DND-41 (cell line): Measurements from ENCODE around the gene BCL7A.

Experiments
- ATAC-seq: fragments of 200-7000 bp; cut with Tn5 transposase; 3 replicates; pipeline ENCODE4 v1.9.1; 2021; ENCODE audit warnings: low read depth; ENCODE audit not compliant: insufficient read depth
- DNase-seq: peaks from one replicate; pipeline ENCODE4 v3.0.0-alpha.2; 2020
- H2AFZ ChIP-seq: 2 replicates; pipeline ENCODE4 v1.6.0; 2012; ENCODE audit warnings: low read depth, low read length
- H3K27ac ChIP-seq: 2 replicates; pipeline ENCODE4 v1.5.1; 2012; ENCODE audit warnings: low read length, inconsistent platforms
- H3K27me3 ChIP-seq: fragments of 200-600 bp; sonication (generic); 2 replicates; pipeline ENCODE4 v1.6.0; 2012; ENCODE audit warnings: low read length, mild to moderate bottlenecking, inconsistent platforms; ENCODE audit not compliant: insufficient read depth, poor library complexity
- H3K36me3 ChIP-seq: 2 replicates; pipeline ENCODE4 v1.5.1; 2012; ENCODE audit warnings: low read length, inconsistent platforms; ENCODE audit not compliant: insufficient read depth
- H3K4me1 ChIP-seq: 2 replicates; pipeline ENCODE4 v1.5.1; 2012; ENCODE audit warnings: mild to moderate bottlenecking, low read length; ENCODE audit not compliant: insufficient read depth
- H3K4me2 ChIP-seq: 2 replicates; pipeline ENCODE4 v1.6.0; 2012; ENCODE audit warnings: mild to moderate bottlenecking, moderate library complexity, low read length, inconsistent platforms; ENCODE audit not compliant: insufficient read depth
- H3K4me3 ChIP-seq, 2 experiments: fragments of 200-600 bp in 1 of 2; shearing (Covaris generic) in 1 of 2; 2 replicates each; pipeline ENCODE4 v1.5.1; 2012 to 2016; ENCODE audit warnings: inconsistent platforms in 2 of 2, low read length in 2 of 2, mild to moderate bottlenecking in 2 of 2, low read depth in 1 of 2, moderate library complexity in 1 of 2
- H3K79me2 ChIP-seq: 2 replicates; pipeline ENCODE4 v1.6.0; 2012; ENCODE audit warnings: low read length, inconsistent platforms; ENCODE audit not compliant: insufficient read depth
- H3K9ac ChIP-seq: 2 replicates; pipeline ENCODE4 v1.6.0; 2012; ENCODE audit warnings: low read depth, mild to moderate bottlenecking, inconsistent platforms, low read length, moderate library complexity
- H3K9me3 ChIP-seq: 2 replicates; pipeline ENCODE4 v1.5.1; 2012; ENCODE audit warnings: low read length, moderate library complexity, mild to moderate bottlenecking, inconsistent platforms; ENCODE audit not compliant: insufficient read depth, severe bottlenecking
- H4K20me1 ChIP-seq: 2 replicates; pipeline ENCODE4 v1.6.0; 2012; ENCODE audit warnings: low read length; ENCODE audit not compliant: insufficient read depth
- CTCF ChIP-seq: IDR thresholded peaks from 2 replicates; pipeline ENCODE4 v1.5.1; 2012; ENCODE audit warnings: borderline replicate concordance, low read length, moderate library complexity, mild to moderate bottlenecking; ENCODE audit not compliant: poor library complexity, severe bottlenecking; ENCODE audit errors: extremely low read depth
- EZH2 ChIP-seq: IDR thresholded peaks from 3 replicates; pipeline ENCODE4 v1.6.1; 2012; ENCODE audit warnings: borderline replicate concordance, low read depth, mild to moderate bottlenecking, moderate library complexity, low read length, inconsistent platforms; ENCODE audit not compliant: severe bottlenecking

The BCL7A gene

GRCh38 chr12:121992059-121992879, 29.4 kb upstream of the BCL7A start:
- no peak overlapping the region for H2AFZ ChIP-seq
- ATAC-seq (no peak), DNase-seq (no peak)
- no peak overlapping the region for H3K9ac ChIP-seq
- H3K4me1 ChIP-seq: 0 out of 2 replicates have a peak, but pooled peaks cover 3% of the 10 kb centered on the region
- no peaks in the 10 kb centered on the region for H4K20me1 ChIP-seq
- no peaks in the 10 kb centered on the region for H3K36me3 ChIP-seq
- no peaks in the 10 kb centered on the region for H3K9me3 ChIP-seq
- H3K4me2 ChIP-seq: no peak overlapping the region
- no peak overlapping the region for H3K4me3 ChIP-seq
- no peaks in the 10 kb centered on the region for H3K27me3 ChIP-seq
- no peak overlapping the region for H3K27ac ChIP-seq
- TF ChIP-seq CTCF (no peak), EZH2 (no peak)
- H3K79me2 ChIP-seq: no peaks in the 10 kb centered on the region

- Histone ChIP-seq H3K4me1 (0 out of 2 replicates have a peak, but pooled peaks cover 3% of the 10 kb centered on the region), H3K79me2 (no peaks in the 10 kb centered on the region), H3K4me3 (no peak overlapping the region), H3K9me3 (peaks cover 4% of the 10 kb centered on the region), H2AFZ (no peak overlapping the region), H3K9ac (no peak overlapping the region), H3K4me2 (no peak overlapping the region), H3K27ac (no peak overlapping the region), H3K27me3 (no peaks in the 10 kb centered on the region), H4K20me1 (no peaks in the 10 kb centered on the region), H3K36me3 (no peaks in the 10 kb centered on the region)
- no peak for TF ChIP-seq CTCF
- TF ChIP-seq EZH2: no peak
- ATAC-seq (no peak), DNase-seq (no peak)
These were observed 25.4 kb upstream of the BCL7A start for GRCh38 chr12:121996050-121996944.

- Histone ChIP-seq H3K4me3 (no peak overlapping the region), H3K4me2 (no peak overlapping the region), H3K4me1 (0 out of 2 replicates have a peak, but pooled peaks cover 3% of the 10 kb centered on the region), H3K79me2 (no peaks in the 10 kb centered on the region), H3K27me3 (no peaks in the 10 kb centered on the region), H3K27ac (no peak overlapping the region), H3K9me3 (peaks cover 4% of the 10 kb centered on the region), H2AFZ (no peak overlapping the region), H3K9ac (no peak overlapping the region), H3K36me3 (no peaks in the 10 kb centered on the region), H4K20me1 (no peaks in the 10 kb centered on the region)
- ATAC-seq: no peak
- TF ChIP-seq CTCF: no peak
- TF ChIP-seq EZH2: no peak
- no peak for DNase-seq
These were observed 24.6 kb upstream of the BCL7A start for GRCh38 chr12:121996945-121997612.
